Measurements from ENCODE around the gene AKAP13.

Gene AKAP13

GRCh38 chr15:85702321-85703101 lies 322.1 kb downstream of the AKAP13 start:
- TF ChIP-seq CTCF (IDR thresholded peaks at IDR 0.05; ENCODE audit: low read depth, low read length): no peak
- TF ChIP-seq MAX (IDR thresholded peaks at IDR 0.05; ENCODE audit: low read depth, low read length): no peak
- no peak for TF ChIP-seq POLR2A (IDR thresholded peaks at IDR 0.05; ENCODE audit: extremely low read depth, insufficient read length)
- TF ChIP-seq MYC (IDR thresholded peaks at IDR 0.05; ENCODE audit: low read depth, low read length): no peak
- peak; percentile 54 for DNase-seq (ENCODE audit: low read depth)

GRCh38 chr15:85704066-85704465 lies 323.7 kb downstream of the AKAP13 start:
- no peak for DNase-seq (ENCODE audit: low read depth)
- no peak for TF ChIP-seq MYC (IDR thresholded peaks at IDR 0.05; ENCODE audit: low read depth, low read length)
- TF ChIP-seq CTCF (IDR thresholded peaks at IDR 0.05; ENCODE audit: low read depth, low read length): no peak
- no peak for TF ChIP-seq POLR2A (IDR thresholded peaks at IDR 0.05; ENCODE audit: extremely low read depth, insufficient read length)
- TF ChIP-seq MAX (IDR thresholded peaks at IDR 0.05; ENCODE audit: low read depth, low read length): no peak
- H3K4me3 ChIP-seq (ENCODE audit: low read depth, low read length): no peak overlapping the region

More at GRCh38 chr15:85702321-85703101, 322.1 kb downstream of the AKAP13 start:
- no peak overlapping the region for H3K4me3 ChIP-seq (ENCODE audit: low read depth, low read length)

GRCh38 chr15:85704720-85705429 lies 324.5 kb downstream of the AKAP13 start:
- DNase-seq (ENCODE audit: low read depth): no peak
- H3K4me3 ChIP-seq (ENCODE audit: low read depth, low read length): no peak overlapping the region

GRCh38 chr15:85706779-85707518 lies 326.5 kb downstream of the AKAP13 start:
- H3K4me3 ChIP-seq (ENCODE audit: low read depth, low read length): no peak overlapping the region
- no peak for TF ChIP-seq MYC (IDR thresholded peaks at IDR 0.05; ENCODE audit: low read depth, low read length)
- TF ChIP-seq POLR2A (IDR thresholded peaks at IDR 0.05; ENCODE audit: extremely low read depth, insufficient read length): no peak
- TF ChIP-seq CTCF (IDR thresholded peaks at IDR 0.05; ENCODE audit: low read depth, low read length): no peak
- no peak for TF ChIP-seq MAX (IDR thresholded peaks at IDR 0.05; ENCODE audit: low read depth, low read length)
- peak; percentile 29 for DNase-seq (ENCODE audit: low read depth)

More at GRCh38 chr15:85704720-85705429, 324.5 kb downstream of the AKAP13 start:
- no peak for TF ChIP-seq POLR2A (IDR thresholded peaks at IDR 0.05; ENCODE audit: extremely low read depth, insufficient read length)
- no peak for TF ChIP-seq MAX (IDR thresholded peaks at IDR 0.05; ENCODE audit: low read depth, low read length)
- TF ChIP-seq CTCF (IDR thresholded peaks at IDR 0.05; ENCODE audit: low read depth, low read length): no peak
- TF ChIP-seq MYC (IDR thresholded peaks at IDR 0.05; ENCODE audit: low read depth, low read length): no peak

GRCh38 chr15:85707519-85708338 lies 327.3 kb downstream of the AKAP13 start:
- no peak for DNase-seq (ENCODE audit: low read depth)
- no peak overlapping the region for H3K4me3 ChIP-seq (ENCODE audit: low read depth, low read length)

More at GRCh38 chr15:85707519-85708338, 327.3 kb downstream of the AKAP13 start:
- TF ChIP-seq MAX (IDR thresholded peaks at IDR 0.05; ENCODE audit: low read depth, low read length) (no peak), CTCF (IDR thresholded peaks at IDR 0.05; ENCODE audit: low read depth, low read length) (no peak), MYC (IDR thresholded peaks at IDR 0.05; ENCODE audit: low read depth, low read length) (no peak)

All from NB4 (cell line).